OCI-LY7 (cell line): ENCODE measurements around the gene DCAF15. TPM values are rescaled to one million over a fixed set of nuclear protein-coding genes. Genes with fewer than 3 reads are reported as not detected.

Experiments
- BruUV-seq: library from RNA; stranded (reverse); fragments of 400-500 nt; replicated peaks from 2 replicates; lab custom pipeline; 2021; lab: Mats Ljungman, UMichigan
- CTCF ChIA-PET: fragments of 300-600 bp; sonication (Branson Sonifier 250); formaldehyde crosslinking; loops from one replicate; lab custom pipeline; 2022; ENCODE audit warnings: antibody characterized with exemption; ENCODE audit not compliant: unreplicated experiment; lab: Charles Lee
- POLR2A ChIA-PET: fragments of 300-600 bp; sonication (Branson Sonifier 250); formaldehyde crosslinking; loops from one replicate; lab custom pipeline; 2022; ENCODE audit warnings: antibody characterized with exemption; lab: Charles Lee
- DNase-seq: peaks from one replicate; pipeline ENCODE4 v3.0.0-alpha.2; 2015; ENCODE audit warnings: low spot score
- H2AFZ ChIP-seq: fragments of 200-600 bp; sonication (generic), shearing (Covaris generic); 2 replicates; pipeline ENCODE4 v1.6.1; 2014; ENCODE audit warnings: mild to moderate bottlenecking, antibody characterized with exemption, low read length, moderate library complexity
- H3K27ac ChIP-seq: fragments of 200-600 bp; sonication (generic); 2 replicates; pipeline ENCODE4 v1.5.1; 2014; ENCODE audit warnings: mixed run types, low read depth, mild to moderate bottlenecking, moderate library complexity, low read length, inconsistent platforms; ENCODE audit not compliant: poor library complexity, severe bottlenecking
- H3K36me3 ChIP-seq: fragments of 200-600 bp; sonication (generic); 2 replicates; pipeline ENCODE4 v1.6.1; 2014; ENCODE audit warnings: mild to moderate bottlenecking, antibody characterized with exemption, low read length, moderate library complexity, mixed read lengths; ENCODE audit not compliant: insufficient read depth
- H3K4me1 ChIP-seq: fragments of 200-600 bp; sonication (generic); 2 replicates; pipeline ENCODE4 v1.5.1; 2014; ENCODE audit warnings: mild to moderate bottlenecking, low read length; ENCODE audit not compliant: insufficient read depth, poor library complexity, severe bottlenecking
- H3K4me2 ChIP-seq: fragments of 200-600 bp; sonication (generic); 2 replicates; pipeline ENCODE4 v1.6.1; 2014; ENCODE audit warnings: mild to moderate bottlenecking, low read length
- H3K4me3 ChIP-seq: fragments of 200-600 bp; sonication (generic); 2 replicates; pipeline ENCODE4 v1.5.1; 2014; ENCODE audit warnings: mild to moderate bottlenecking, low read depth, low read length; ENCODE audit not compliant: poor library complexity, severe bottlenecking
- H3K79me2 ChIP-seq: fragments of 200-600 bp; sonication (generic); 2 replicates; pipeline ENCODE4 v1.6.1; 2016; ENCODE audit warnings: low read depth, mild to moderate bottlenecking, low read length, moderate library complexity, mixed read lengths; ENCODE audit not compliant: insufficient read depth
- H3K9me2 ChIP-seq: fragments of 200-600 bp; sonication (generic); 2 replicates; pipeline ENCODE4 v1.6.1; 2016; ENCODE audit warnings: mild to moderate bottlenecking, low read length, mixed read lengths; ENCODE audit not compliant: insufficient read depth
- H3K9me3 ChIP-seq: fragments of 200-600 bp; sonication (generic); 2 replicates; pipeline ENCODE4 v1.6.1; 2014; ENCODE audit warnings: mild to moderate bottlenecking, mixed run types, low read length, mixed read lengths
- H4K20me1 ChIP-seq: fragments of 200-600 bp; sonication (generic); 2 replicates; pipeline ENCODE4 v1.6.1; 2014; ENCODE audit warnings: mild to moderate bottlenecking, antibody characterized with exemption, low read length, moderate library complexity, mixed read lengths; ENCODE audit not compliant: insufficient read depth
- EZH2phosphoT487 ChIP-seq: fragments of 200-600 bp; sonication (generic); IDR thresholded peaks from 2 replicates; pipeline ENCODE4 v1.6.1; 2018; ENCODE audit warnings: low read depth, borderline replicate concordance, mild to moderate bottlenecking, mixed run types, antibody characterized with exemption, low read length, moderate library complexity, mixed read lengths
- intact Hi-C: fragments of 100-400 bp; cut with micrococcal nuclease; formaldehyde crosslinking; loops from one replicate; pipeline ENCODE4 v1.10.0; 2022; ENCODE audit not compliant: unreplicated experiment
- total RNA-seq, 2 experiments: library from RNA; depleted of rRNA in 1 of 2; stranded (reverse); fragments of >200 nt in 1 of 2; shearing (Covaris generic) in 1 of 2; gene quantifications; 2 replicates each; pipeline ENCODE4 v1.2.3, GENCODE V29; 2014 to 2022
- TF ChIP-seq, protein P1 (sequence below): fragments of 200-600 bp; sonication (generic); conservative IDR thresholded peaks from 2 replicates; pipeline ENCODE4 v1.5.1; 2014; ENCODE audit warnings: mild to moderate bottlenecking, antibody characterized with exemption, low read length, moderate library complexity, mixed read lengths

Gene DCAF15
- total RNA-seq, 2 experiments from 2014 or later: 71.3 to 86.2 TPM

DNA sequence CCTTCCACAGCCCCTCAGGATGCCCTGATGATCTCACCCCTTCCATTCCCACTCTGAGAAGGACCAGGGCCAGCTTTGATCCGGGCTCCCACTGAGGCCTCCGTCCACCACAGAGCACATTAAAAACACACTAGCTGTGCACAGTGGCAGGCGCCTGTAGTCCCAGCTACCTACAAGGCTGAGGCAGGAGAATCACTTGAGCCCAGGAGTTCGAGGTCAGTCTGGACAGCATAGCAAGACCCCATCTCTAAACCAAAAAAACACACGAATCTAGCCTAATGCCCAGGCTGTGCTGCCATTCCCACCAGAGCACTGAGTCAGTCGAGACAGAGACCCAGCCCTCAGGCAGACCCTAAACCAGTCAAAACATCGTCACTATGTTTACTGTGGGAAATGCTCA lies 39.7 kb downstream of the DCAF15 start:
- CTCF ChIA-PET: no interaction called here
- H3K79me2 ChIP-seq: no peaks in the 10 kb centered on the region
- no peak overlapping the region for H3K4me2 ChIP-seq
- H2AFZ ChIP-seq: no peak overlapping the region
- intact Hi-C loops: no loop called here
- no peak overlapping the region for H3K4me3 ChIP-seq
- H3K36me3 ChIP-seq: peaks cover 50% of the 10 kb centered on the region
- DNase-seq: no peak
- H4K20me1 ChIP-seq: no peaks in the 10 kb centered on the region
- H3K27ac ChIP-seq: no peak overlapping the region
- POLR2A ChIA-PET: interaction anchor here (1.6 kb wide), 1 partner anchor 12 kb away, joined by 8 read pairs; no protein-coding TSS in a partner anchor
- H3K9me3 ChIP-seq: no peaks in the 10 kb centered on the region
- H3K9me2 ChIP-seq: no peaks in the 10 kb centered on the region
- peaks cover 25% of the 10 kb centered on the region for H3K4me1 ChIP-seq
- TF ChIP-seq, protein P1, sequence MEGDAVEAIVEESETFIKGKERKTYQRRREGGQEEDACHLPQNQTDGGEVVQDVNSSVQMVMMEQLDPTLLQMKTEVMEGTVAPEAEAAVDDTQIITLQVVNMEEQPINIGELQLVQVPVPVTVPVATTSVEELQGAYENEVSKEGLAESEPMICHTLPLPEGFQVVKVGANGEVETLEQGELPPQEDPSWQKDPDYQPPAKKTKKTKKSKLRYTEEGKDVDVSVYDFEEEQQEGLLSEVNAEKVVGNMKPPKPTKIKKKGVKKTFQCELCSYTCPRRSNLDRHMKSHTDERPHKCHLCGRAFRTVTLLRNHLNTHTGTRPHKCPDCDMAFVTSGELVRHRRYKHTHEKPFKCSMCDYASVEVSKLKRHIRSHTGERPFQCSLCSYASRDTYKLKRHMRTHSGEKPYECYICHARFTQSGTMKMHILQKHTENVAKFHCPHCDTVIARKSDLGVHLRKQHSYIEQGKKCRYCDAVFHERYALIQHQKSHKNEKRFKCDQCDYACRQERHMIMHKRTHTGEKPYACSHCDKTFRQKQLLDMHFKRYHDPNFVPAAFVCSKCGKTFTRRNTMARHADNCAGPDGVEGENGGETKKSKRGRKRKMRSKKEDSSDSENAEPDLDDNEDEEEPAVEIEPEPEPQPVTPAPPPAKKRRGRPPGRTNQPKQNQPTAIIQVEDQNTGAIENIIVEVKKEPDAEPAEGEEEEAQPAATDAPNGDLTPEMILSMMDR: no peak
- no peak for TF ChIP-seq EZH2phosphoT487
- BruUV-seq: no TSS peak

- CTCF ChIA-PET: no interaction called here
- no peak overlapping the region for H2AFZ ChIP-seq
- peaks cover under 1% of the 10 kb centered on the region; the same call in 1 of the 2 replicates for H3K9me3 ChIP-seq
- no TSS peak for BruUV-seq
- H3K4me1 ChIP-seq: peaks cover 9% of the 10 kb centered on the region
- no peak overlapping the region for H3K27ac ChIP-seq
- H3K79me2 ChIP-seq: no peaks in the 10 kb centered on the region; the same call in 1 of the 2 replicates
- no peak for TF ChIP-seq EZH2phosphoT487
- TF ChIP-seq, protein P1: no peak
- no peak overlapping the region for H3K4me3 ChIP-seq
- no peaks in the 10 kb centered on the region for H3K9me2 ChIP-seq
- peaks cover 53% of the 10 kb centered on the region for H3K36me3 ChIP-seq
- DNase-seq: no peak
- H4K20me1 ChIP-seq: no peaks in the 10 kb centered on the region
- no peak overlapping the region for H3K4me2 ChIP-seq
- POLR2A ChIA-PET: interaction anchor here (0.6 to 1.6 kb wide), 3 partner anchors 11 to 255 kb away, joined by 3 to 8 read pairs (median 6); no protein-coding TSS in a partner anchor
- intact Hi-C loops: no loop called here
Observed at GRCh38 chr19:13993590-13994300, 41.4 kb downstream of the DCAF15 start.
